Keratinocyte (primary cell): ENCODE data around the gene GAS5. TPM values are rescaled to one million over a fixed set of nuclear protein-coding genes. Genes with fewer than 3 reads are reported as not detected.

Experiments used
- DNase-seq: peaks from one replicate; pipeline ENCODE4 v3.0.0-alpha.2; 2011; ENCODE audit warnings: low read depth, missing footprints, low spot score
- FAIRE-seq: peaks from 2 replicates; lab custom pipeline; 2011; peaks lifted over from hg19 to GRCh38; lab: Jason Lieb, UNC
- H2AFZ ChIP-seq: 2 replicates; pipeline ENCODE4 v1.6.0; 2012; ENCODE audit warnings: low read length, control low read depth, inconsistent platforms; ENCODE audit not compliant: control insufficient read depth
- H3K27ac ChIP-seq: 2 replicates; pipeline ENCODE4 v1.5.1; 2011; ENCODE audit warnings: low read length; ENCODE audit not compliant: control insufficient read depth, insufficient read depth
- H3K27me3 ChIP-seq: 3 replicates; pipeline ENCODE4 v1.6.0; 2011; ENCODE audit warnings: low read length; ENCODE audit not compliant: control insufficient read depth, insufficient read depth; ENCODE audit errors: extremely low read depth
- H3K36me3 ChIP-seq, 2 experiments: 2 replicates in 1 of 2; 3 replicates in 1 of 2; pipeline ENCODE4 v1.5.1; 2011; ENCODE audit warnings: low read length in 2 of 2, mild to moderate bottlenecking in 1 of 2; ENCODE audit not compliant: control insufficient read depth in 2 of 2, insufficient read depth in 2 of 2; ENCODE audit errors: extremely low read depth in 1 of 2
- H3K4me1 ChIP-seq: 3 replicates; pipeline ENCODE4 v1.5.1; 2011; ENCODE audit warnings: low read length; ENCODE audit not compliant: control insufficient read depth, insufficient read depth; ENCODE audit errors: extremely low read depth
- H3K4me2 ChIP-seq: 3 replicates; pipeline ENCODE4 v1.6.0; 2011; ENCODE audit warnings: low read depth, low read length; ENCODE audit not compliant: control insufficient read depth, insufficient read depth; ENCODE audit errors: extremely low read depth
- H3K4me3 ChIP-seq, 3 experiments: fragments of 200-600 bp in 1 of 3; sonication (generic) in 1 of 3; 2 replicates in 2 of 3; 3 replicates in 1 of 3; pipeline ENCODE4 v1.5.1; 2011 to 2016; ENCODE audit warnings: low read length in 3 of 3, mild to moderate bottlenecking in 3 of 3, control low read depth in 2 of 3, inconsistent platforms in 1 of 3, low read depth in 1 of 3, mixed read lengths in 1 of 3, mixed run types in 1 of 3, moderate library complexity in 1 of 3; ENCODE audit not compliant: control insufficient read depth in 2 of 3, insufficient read depth in 2 of 3; ENCODE audit errors: extremely low read depth in 1 of 3
- H3K79me2 ChIP-seq: 2 replicates; pipeline ENCODE4 v1.6.0; 2012; ENCODE audit warnings: low read length; ENCODE audit not compliant: control insufficient read depth, insufficient read depth
- H3K9ac ChIP-seq: 3 replicates; pipeline ENCODE4 v1.6.0; 2011; ENCODE audit warnings: low read length; ENCODE audit not compliant: control insufficient read depth, insufficient read depth; ENCODE audit errors: extremely low read depth
- H3K9me1 ChIP-seq: 3 replicates; pipeline ENCODE4 v1.6.0; 2011; ENCODE audit warnings: low read length; ENCODE audit not compliant: control insufficient read depth, insufficient read depth; ENCODE audit errors: extremely low read depth
- H3K9me3 ChIP-seq: 2 replicates; pipeline ENCODE4 v1.5.1; 2012; ENCODE audit warnings: low read depth, low read length; ENCODE audit not compliant: control insufficient read depth
- H4K20me1 ChIP-seq: 3 replicates; pipeline ENCODE4 v1.6.0; 2011; ENCODE audit warnings: low read length; ENCODE audit not compliant: control insufficient read depth, insufficient read depth; ENCODE audit errors: extremely low read depth
- EZH2 ChIP-seq: IDR thresholded peaks from one replicate; pipeline ENCODE4 v1.6.1; 2012; ENCODE audit warnings: inconsistent platforms, mild to moderate bottlenecking, low read length, moderate library complexity
- dilution Hi-C: fragments of 300-500 bp; cut with MboI; formaldehyde crosslinking; loops from one replicate; pipeline ENCODE4 v1.7.0; 2020; ENCODE audit warnings: low sequenced_read_pairs; ENCODE audit not compliant: extremely low pct_ligation_motif_present
- polyA plus RNA-seq, 5 experiments: library from polyadenylated mRNA; depleted of rRNA in 3 of 5; stranded (reverse) in 3 of 5; stranded (forward) in 1 of 5; unstranded in 1 of 5; fragments of >200 nt; gene quantifications; 1 replicate in 1 of 5; 2 replicates in 3 of 5; 3 replicates in 1 of 5; pipeline versions ENCODE4 v1.2.1 to v1.2.3, GENCODE V29; 2011 to 2012; ENCODE audit warnings: missing spikeins in 2 of 5, low read depth in 1 of 5, low replicate concordance in 1 of 5
- TF ChIP-seq, protein P1 (sequence below), 3 experiments: IDR thresholded peaks in 1 of 3; conservative IDR thresholded peaks in 1 of 3; optimal IDR thresholded peaks in 1 of 3; 2 replicates in 2 of 3; 3 replicates in 1 of 3; pipeline versions ENCODE3 to v1.5.1; 2011; ENCODE audit warnings: low read length in 3 of 3, mild to moderate bottlenecking in 3 of 3, moderate library complexity in 2 of 3, control low read depth in 1 of 3, inconsistent platforms in 1 of 3; ENCODE audit not compliant: insufficient read depth in 2 of 3; ENCODE audit errors: extremely low read depth in 1 of 3

The GAS5 gene
- polyA plus RNA-seq, 1 donor (not counting 4 experiments of a cell fraction or from before 2014, with no cell fraction given), result 1,196 TPM

DNA sequence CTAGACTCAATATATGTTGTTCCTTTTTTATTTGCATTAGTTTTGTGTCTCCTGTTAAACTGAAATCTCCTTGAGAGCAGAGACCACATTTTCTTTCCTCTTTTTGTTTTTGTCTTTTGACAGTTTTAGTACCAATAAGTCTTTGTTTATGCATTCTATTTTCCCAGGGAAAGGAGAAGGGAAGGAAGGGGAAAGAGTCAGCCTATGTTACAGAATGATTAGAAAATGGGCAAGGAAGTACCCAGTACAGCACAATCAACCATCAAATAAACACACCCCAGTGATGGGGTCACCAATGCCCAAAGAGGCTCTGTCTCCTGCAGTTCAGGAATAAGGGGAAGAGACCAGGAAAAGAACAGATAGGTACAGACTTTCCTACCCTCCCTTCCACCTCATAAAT, 10.5 kb upstream of the GAS5 start:
- dilution Hi-C loops, result no loop called here
- Histone ChIP-seq H2AFZ (no peak overlapping the region), H3K27me3 (no peaks in the 10 kb centered on the region), H3K9me3 (no peaks in the 10 kb centered on the region), H3K4me2 (no peak overlapping the region), H3K4me3 (no peak overlapping the region), H3K4me1 (no peaks in the 10 kb centered on the region), H3K9ac (no peak overlapping the region), H3K36me3 (peaks cover 3 to 4% of the 10 kb centered on the region in 2 experiments), H4K20me1 (no peaks in the 10 kb centered on the region), H3K79me2 (no peaks in the 10 kb centered on the region), H3K27ac (no peak overlapping the region), H3K9me1 (no peaks in the 10 kb centered on the region)
- FAIRE-seq (no peak), DNase-seq (no peak)
- no peak for TF ChIP-seq EZH2
- TF ChIP-seq, protein P1, sequence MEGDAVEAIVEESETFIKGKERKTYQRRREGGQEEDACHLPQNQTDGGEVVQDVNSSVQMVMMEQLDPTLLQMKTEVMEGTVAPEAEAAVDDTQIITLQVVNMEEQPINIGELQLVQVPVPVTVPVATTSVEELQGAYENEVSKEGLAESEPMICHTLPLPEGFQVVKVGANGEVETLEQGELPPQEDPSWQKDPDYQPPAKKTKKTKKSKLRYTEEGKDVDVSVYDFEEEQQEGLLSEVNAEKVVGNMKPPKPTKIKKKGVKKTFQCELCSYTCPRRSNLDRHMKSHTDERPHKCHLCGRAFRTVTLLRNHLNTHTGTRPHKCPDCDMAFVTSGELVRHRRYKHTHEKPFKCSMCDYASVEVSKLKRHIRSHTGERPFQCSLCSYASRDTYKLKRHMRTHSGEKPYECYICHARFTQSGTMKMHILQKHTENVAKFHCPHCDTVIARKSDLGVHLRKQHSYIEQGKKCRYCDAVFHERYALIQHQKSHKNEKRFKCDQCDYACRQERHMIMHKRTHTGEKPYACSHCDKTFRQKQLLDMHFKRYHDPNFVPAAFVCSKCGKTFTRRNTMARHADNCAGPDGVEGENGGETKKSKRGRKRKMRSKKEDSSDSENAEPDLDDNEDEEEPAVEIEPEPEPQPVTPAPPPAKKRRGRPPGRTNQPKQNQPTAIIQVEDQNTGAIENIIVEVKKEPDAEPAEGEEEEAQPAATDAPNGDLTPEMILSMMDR (optimal IDR thresholded peaks at IDR 0.05 in 1 of 3, IDR thresholded peaks at IDR 0.05 in 1 of 3, conservative IDR thresholded peaks at IDR 0.05 in 1 of 3; ENCODE audit: extremely low read depth in 1 of 3, insufficient read depth in 2 of 3, low read length in 3 of 3), result no peak

DNA sequence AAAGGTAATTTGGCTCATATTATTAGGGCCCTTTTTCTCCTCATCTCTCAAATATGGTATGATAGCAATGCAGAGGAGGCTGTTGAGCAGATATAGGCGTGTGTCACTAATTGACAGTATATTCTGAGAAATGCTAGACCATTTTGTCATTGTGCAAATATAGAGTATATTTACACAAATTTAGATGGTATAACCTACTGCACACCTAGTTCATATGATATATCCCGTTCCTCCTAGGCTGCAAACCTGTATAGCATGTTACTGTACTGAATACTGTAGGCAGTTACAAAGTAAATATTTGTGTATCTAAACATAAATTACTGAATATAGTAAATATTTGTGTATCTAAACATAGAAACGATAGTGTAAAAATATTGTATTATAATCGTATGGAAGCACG, 8.9 kb upstream of the GAS5 start:
- TF ChIP-seq, protein P1 (optimal IDR thresholded peaks at IDR 0.05 in 1 of 3, IDR thresholded peaks at IDR 0.05 in 1 of 3, conservative IDR thresholded peaks at IDR 0.05 in 1 of 3; ENCODE audit: extremely low read depth in 1 of 3, insufficient read depth in 2 of 3, low read length in 3 of 3), result no peak
- TF ChIP-seq EZH2, result no peak
- DNase-seq (no peak), FAIRE-seq (no peak)
- Histone ChIP-seq H3K79me2 (peaks cover 2% of the 10 kb centered on the region), H3K9ac (no peak overlapping the region), H3K27me3 (no peaks in the 10 kb centered on the region), H3K4me1 (no peaks in the 10 kb centered on the region), H3K9me3 (no peaks in the 10 kb centered on the region), H3K4me3 (no peak overlapping the region), H3K9me1 (no peaks in the 10 kb centered on the region), H3K36me3 (peaks cover 3 to 4% of the 10 kb centered on the region in 2 experiments), H3K4me2 (no peak overlapping the region), H4K20me1 (no peaks in the 10 kb centered on the region), H2AFZ (no peak overlapping the region), H3K27ac (no peak overlapping the region)
- dilution Hi-C loops, result no loop called here
